Thoracic aorta (tissue), 2 donors: ENCODE data around the gene SRCIN1. TPM values are rescaled to one million over a fixed set of nuclear protein-coding genes. Genes with fewer than 3 reads are reported as not detected.

ENCODE experiments used
- ATAC-seq: fragments of 150-250 bp; one replicate; pipeline ENCODE4 v1.8.0; 2017; ENCODE audit warnings: low read depth; ENCODE audit not compliant: insufficient number of reproducible peaks, low FRiP score
- DNase-seq: peaks from one replicate; pipeline ENCODE4 v3.0.0-alpha.2; 2020; ENCODE audit warnings: low spot score
- H3K27ac ChIP-seq, 2 donors: fragments of 200-600 bp; sonication (generic); 1 replicate in 1 of 2; 2 replicates in 1 of 2; pipeline ENCODE4 v1.5.1; 2016; ENCODE audit warnings: mild to moderate bottlenecking in 2 of 2, moderate library complexity in 2 of 2
- H3K27me3 ChIP-seq: fragments of 200-600 bp; sonication (generic); replicated peaks from 2 replicates; pipeline ENCODE4 v1.6.0; 2016; ENCODE audit warnings: mild to moderate bottlenecking; ENCODE audit not compliant: insufficient read depth
- H3K36me3 ChIP-seq: fragments of 200-600 bp; sonication (generic); one replicate; pipeline ENCODE4 v1.5.1; 2016
- H3K4me1 ChIP-seq, 2 donors: fragments of 200-600 bp; sonication (generic); 1 replicate in 1 of 2; 2 replicates in 1 of 2; pipeline versions ENCODE4 v1.5.1 to v1.6.0; 2016; ENCODE audit warnings: low read depth in 2 of 2, mild to moderate bottlenecking in 1 of 2; ENCODE audit not compliant: control insufficient read depth in 1 of 2
- H3K4me3 ChIP-seq: fragments of 200-600 bp; sonication (generic); 2 replicates; pipeline ENCODE4 v1.5.1; 2016; ENCODE audit warnings: mild to moderate bottlenecking
- H3K9me3 ChIP-seq: fragments of 200-600 bp; sonication (generic); 2 replicates; pipeline ENCODE4 v1.5.1; 2016
- total RNA-seq, 2 donors: library from RNA; depleted of rRNA; stranded (reverse); fragments of >200 nt; gene quantifications; one replicate each; pipeline versions ENCODE4 v1.1.0 to v1.2.3, GENCODE V29; 2016
- TF ChIP-seq, protein P1 (sequence below): fragments of 200-600 bp; sonication (generic); IDR thresholded peaks from one replicate; pipeline ENCODE4 v1.5.1; 2019; ENCODE audit warnings: antibody characterized with exemption

The SRCIN1 gene
- total RNA-seq, 2 donors from 2014 or later, result not detected

DNA sequence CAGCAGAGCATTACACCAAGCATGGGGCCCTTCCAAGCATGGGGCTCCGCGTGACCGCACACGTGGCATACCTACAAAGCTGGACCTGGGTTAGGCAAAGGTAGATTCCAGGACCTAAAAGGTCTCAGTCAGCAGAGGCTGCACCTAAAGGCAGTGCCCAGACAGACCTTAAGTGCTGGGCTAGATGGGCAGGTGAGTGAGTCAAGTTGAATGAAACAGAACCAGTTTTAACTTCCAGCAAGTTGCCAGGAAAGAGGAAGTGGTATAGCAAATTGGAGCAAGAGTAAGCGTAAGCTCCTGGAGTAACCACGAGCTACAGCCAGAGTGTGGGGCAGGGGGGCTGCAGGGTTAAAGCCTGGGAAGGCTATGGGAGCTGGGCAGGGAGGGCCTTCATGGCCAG is 49.5 kb downstream of the SRCIN1 start:
- TF ChIP-seq, protein P1, sequence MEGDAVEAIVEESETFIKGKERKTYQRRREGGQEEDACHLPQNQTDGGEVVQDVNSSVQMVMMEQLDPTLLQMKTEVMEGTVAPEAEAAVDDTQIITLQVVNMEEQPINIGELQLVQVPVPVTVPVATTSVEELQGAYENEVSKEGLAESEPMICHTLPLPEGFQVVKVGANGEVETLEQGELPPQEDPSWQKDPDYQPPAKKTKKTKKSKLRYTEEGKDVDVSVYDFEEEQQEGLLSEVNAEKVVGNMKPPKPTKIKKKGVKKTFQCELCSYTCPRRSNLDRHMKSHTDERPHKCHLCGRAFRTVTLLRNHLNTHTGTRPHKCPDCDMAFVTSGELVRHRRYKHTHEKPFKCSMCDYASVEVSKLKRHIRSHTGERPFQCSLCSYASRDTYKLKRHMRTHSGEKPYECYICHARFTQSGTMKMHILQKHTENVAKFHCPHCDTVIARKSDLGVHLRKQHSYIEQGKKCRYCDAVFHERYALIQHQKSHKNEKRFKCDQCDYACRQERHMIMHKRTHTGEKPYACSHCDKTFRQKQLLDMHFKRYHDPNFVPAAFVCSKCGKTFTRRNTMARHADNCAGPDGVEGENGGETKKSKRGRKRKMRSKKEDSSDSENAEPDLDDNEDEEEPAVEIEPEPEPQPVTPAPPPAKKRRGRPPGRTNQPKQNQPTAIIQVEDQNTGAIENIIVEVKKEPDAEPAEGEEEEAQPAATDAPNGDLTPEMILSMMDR, result no peak
- no peak for DNase-seq
- Histone ChIP-seq H3K9me3 (no peaks in the 10 kb centered on the region), H3K4me3 (no peak overlapping the region), H3K27ac (no peak overlapping the region), H3K36me3 (no peaks in the 10 kb centered on the region), H3K27me3 (peaks cover 13% of the 10 kb centered on the region), H3K4me1 (peaks cover 17 to 31% of the 10 kb centered on the region in 2 donors)
- no peak for ATAC-seq

DNA sequence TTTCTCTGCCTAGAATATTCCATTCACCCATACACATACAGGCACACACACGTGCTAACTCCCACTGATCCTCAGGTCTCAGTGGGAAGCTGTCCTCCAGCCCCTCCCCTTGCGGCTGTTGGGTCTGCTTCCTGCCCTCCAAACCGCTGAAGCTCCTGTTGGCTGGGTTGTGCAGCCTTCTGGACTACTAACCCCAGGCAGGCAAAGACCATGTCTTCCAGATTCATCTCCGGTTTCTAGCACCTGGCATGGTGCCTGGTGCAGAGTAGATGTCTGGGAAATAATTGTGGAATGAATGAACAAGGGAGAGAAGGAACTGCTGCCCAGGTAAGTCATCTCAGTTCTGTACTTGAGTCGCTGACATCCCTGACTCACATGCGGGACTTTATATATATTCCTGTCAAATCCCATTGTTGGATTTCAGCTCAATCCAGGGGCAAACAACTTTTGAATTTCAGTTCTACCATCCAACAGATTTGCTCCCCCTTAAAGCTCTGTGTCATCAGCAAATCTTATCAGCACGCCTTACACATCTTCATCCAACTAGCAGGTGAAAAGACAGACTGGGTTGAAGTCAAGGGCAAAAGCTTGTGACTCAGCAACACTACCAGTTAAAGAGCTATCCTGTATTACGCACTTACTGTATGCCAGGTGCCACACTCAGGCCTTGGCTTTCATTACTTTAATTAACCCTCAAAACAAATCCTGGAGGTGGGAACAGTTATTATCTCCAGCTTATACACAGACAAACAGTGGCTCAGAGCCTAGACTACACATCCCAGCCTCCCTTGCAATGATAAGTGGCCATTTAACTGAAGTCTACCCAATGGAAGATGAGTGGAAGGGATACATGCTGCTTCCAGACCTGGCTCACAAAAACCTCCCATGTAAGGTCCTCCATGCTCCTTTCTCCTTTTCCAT is 51.1 kb downstream of the SRCIN1 start:
- peaks cover 16 to 27% of the 10 kb centered on the region in 2 donors for H3K4me1 ChIP-seq
- no peak overlapping the region for H3K27ac ChIP-seq
- ATAC-seq, result no peak
- no peaks in the 10 kb centered on the region for H3K36me3 ChIP-seq
- peaks cover 2% of the 10 kb centered on the region for H3K27me3 ChIP-seq
- TF ChIP-seq, protein P1, result no peak
- H3K9me3 ChIP-seq, result no peaks in the 10 kb centered on the region
- DNase-seq, result no peak
- H3K4me3 ChIP-seq, result no peak overlapping the region

DNA sequence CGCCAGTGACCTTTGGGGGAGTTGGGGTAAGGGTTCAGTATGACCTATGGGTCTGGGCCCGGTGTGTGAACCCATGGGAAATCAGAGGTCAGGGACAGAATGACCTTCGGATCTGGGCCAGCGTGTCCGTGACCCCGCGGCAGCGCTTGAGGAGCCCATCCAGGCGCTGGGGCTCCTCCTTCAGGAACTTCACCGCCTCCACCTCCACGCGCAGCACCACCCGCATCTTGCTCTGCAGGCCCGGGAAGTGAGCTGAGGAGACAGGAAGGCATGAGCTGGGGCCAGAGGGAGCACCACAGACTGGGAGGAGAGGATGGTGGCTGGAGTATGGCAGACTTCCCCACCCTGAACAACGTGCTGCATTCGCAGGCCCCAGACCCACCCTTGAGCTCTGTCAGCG is 53.4 kb downstream of the SRCIN1 start:
- H3K36me3 ChIP-seq, result no peaks in the 10 kb centered on the region
- ATAC-seq (no peak), DNase-seq (no peak)
- H3K27ac ChIP-seq, result no peak overlapping the region
- no peaks in the 10 kb centered on the region for H3K9me3 ChIP-seq
- H3K4me3 ChIP-seq, result no peak overlapping the region
- TF ChIP-seq, protein P1, result no peak
- peaks cover 0 to 3% of the 10 kb centered on the region in 2 donors for H3K4me1 ChIP-seq
- no peaks in the 10 kb centered on the region for H3K27me3 ChIP-seq

DNA sequence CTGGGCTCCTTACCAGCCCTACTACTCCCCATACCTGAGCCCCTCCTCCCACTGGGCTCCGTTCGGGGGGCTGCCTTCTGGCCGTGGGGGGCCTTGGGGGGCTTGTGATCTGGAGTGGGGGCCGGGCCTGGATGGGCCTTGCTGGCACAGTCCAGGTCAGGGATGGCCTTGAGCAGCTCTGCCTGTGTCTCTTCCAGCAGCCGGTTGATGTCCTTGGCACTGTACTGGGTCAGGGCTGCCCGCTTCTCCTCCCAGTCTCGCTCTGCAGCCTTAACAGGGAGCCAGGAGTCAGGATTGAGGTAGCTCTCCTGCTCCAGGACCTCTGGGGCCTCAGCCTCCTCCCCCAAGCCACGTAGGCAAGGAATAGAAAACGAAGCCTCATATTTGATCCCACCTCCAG is 54.6 kb downstream of the SRCIN1 start:
- Histone ChIP-seq H3K4me3 (no peak overlapping the region), H3K27me3 (no peaks in the 10 kb centered on the region), H3K27ac (no peak overlapping the region), H3K4me1 (no peaks in the 10 kb centered on the region), H3K36me3 (no peaks in the 10 kb centered on the region), H3K9me3 (no peaks in the 10 kb centered on the region)
- DNase-seq, result no peak
- ATAC-seq, result no peak
- TF ChIP-seq, protein P1, result no peak

DNA sequence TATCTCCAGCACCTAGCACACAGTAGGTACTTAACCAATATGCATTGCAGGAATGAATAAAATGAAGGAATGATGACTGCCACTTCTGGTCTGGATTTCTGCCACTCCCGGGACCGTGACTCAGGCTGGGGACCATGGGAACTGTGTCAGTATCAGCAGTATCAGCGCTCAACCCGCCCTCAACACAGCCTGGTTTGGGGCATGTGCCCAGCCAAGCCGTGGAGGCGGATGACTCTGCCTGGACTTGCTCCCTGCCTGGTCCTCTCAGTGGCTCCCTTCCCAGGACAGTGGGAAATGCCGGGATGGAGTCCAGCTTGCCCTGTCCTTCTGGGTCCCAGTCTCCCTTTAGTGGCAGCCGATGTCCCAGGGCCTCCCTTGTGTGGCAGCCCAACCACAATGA is 55.1 kb downstream of the SRCIN1 start:
- TF ChIP-seq, protein P1, result no peak
- no peak overlapping the region for H3K4me3 ChIP-seq
- H3K27ac ChIP-seq, result no peak overlapping the region
- no peaks in the 10 kb centered on the region for H3K36me3 ChIP-seq
- ATAC-seq (peak; percentile 41), DNase-seq (peak; percentile 30)
- H3K4me1 ChIP-seq, result no peaks in the 10 kb centered on the region
- H3K27me3 ChIP-seq, result no peaks in the 10 kb centered on the region
- no peaks in the 10 kb centered on the region for H3K9me3 ChIP-seq
